OCI-LY3 (cell line): ENCODE data around the gene TNFRSF21.

Experiments
- H2AFZ ChIP-seq: fragments of 200-600, 300-600 bp; shearing (Covaris generic); 2 replicates; pipeline ENCODE4 v1.6.0; 2014; ENCODE audit warnings: antibody characterized with exemption, low read depth, low read length
- H3K27ac ChIP-seq: fragments of 200-600, 300-600 bp; sonication (generic); 2 replicates; pipeline ENCODE4 v1.5.1; 2014; ENCODE audit warnings: mild to moderate bottlenecking, low read length, moderate library complexity, mixed read lengths
- H3K27me3 ChIP-seq: fragments of 200-600, 300-600 bp; sonication (generic); 2 replicates; pipeline ENCODE4 v1.6.1; 2014; ENCODE audit warnings: low read depth, low read length, mixed read lengths
- H3K36me3 ChIP-seq: fragments of 200-600, 300-600 bp; sonication (generic); replicated peaks from 2 replicates; pipeline ENCODE3; 2014; ENCODE audit warnings: low read depth, low read length, mixed read lengths
- H3K4me1 ChIP-seq: fragments of 300-600, 200-600 bp; sonication (generic); 2 replicates; pipeline ENCODE4 v1.6.1; 2014; ENCODE audit warnings: low read length, mixed read lengths
- H3K4me2 ChIP-seq: fragments of 200-600, 300-600 bp; sonication (generic); 2 replicates; pipeline ENCODE4 v1.6.1; 2014; ENCODE audit warnings: low read length, mixed read lengths
- H3K4me3 ChIP-seq: fragments of 300-600, 200-600 bp; sonication (generic); 2 replicates; pipeline ENCODE4 v1.5.1; 2014; ENCODE audit warnings: antibody characterized with exemption, mild to moderate bottlenecking, low read length, moderate library complexity
- H3K79me2 ChIP-seq: fragments of 300-600, 200-600 bp; shearing (Covaris generic); 2 replicates; pipeline ENCODE4 v1.6.1; 2014; ENCODE audit warnings: mild to moderate bottlenecking, low read length, mixed read lengths
- H3K9ac ChIP-seq: fragments of 300-600, 200-600 bp; shearing (Covaris generic); 2 replicates; pipeline ENCODE4 v1.6.0; 2014; ENCODE audit warnings: mild to moderate bottlenecking, low read length, moderate library complexity
- H3K9me3 ChIP-seq: fragments of 200-600, 300-600 bp; shearing (Covaris generic); 2 replicates; pipeline ENCODE4 v1.6.1; 2014; ENCODE audit warnings: low read length, mixed read lengths; ENCODE audit not compliant: insufficient read depth
- H4K20me1 ChIP-seq: fragments of 200-600, 300-600 bp; sonication (generic); 2 replicates; pipeline ENCODE4 v1.6.1; 2016; ENCODE audit warnings: low read length, mixed read lengths; ENCODE audit not compliant: insufficient read depth
- EZH2phosphoT487 ChIP-seq: fragments of 200-600 bp; shearing (Covaris generic); IDR thresholded peaks from 2 replicates; pipeline ENCODE4 v1.6.1; 2018; ENCODE audit warnings: antibody characterized with exemption, mixed run types, low read depth
- TF ChIP-seq, protein P1 (sequence below): fragments of 200-600, 300-600 bp; sonication (generic); IDR thresholded peaks from 2 replicates; pipeline ENCODE4 v1.5.1; 2014; ENCODE audit warnings: antibody characterized with exemption, low read length, low read depth

The TNFRSF21 gene

DNA sequence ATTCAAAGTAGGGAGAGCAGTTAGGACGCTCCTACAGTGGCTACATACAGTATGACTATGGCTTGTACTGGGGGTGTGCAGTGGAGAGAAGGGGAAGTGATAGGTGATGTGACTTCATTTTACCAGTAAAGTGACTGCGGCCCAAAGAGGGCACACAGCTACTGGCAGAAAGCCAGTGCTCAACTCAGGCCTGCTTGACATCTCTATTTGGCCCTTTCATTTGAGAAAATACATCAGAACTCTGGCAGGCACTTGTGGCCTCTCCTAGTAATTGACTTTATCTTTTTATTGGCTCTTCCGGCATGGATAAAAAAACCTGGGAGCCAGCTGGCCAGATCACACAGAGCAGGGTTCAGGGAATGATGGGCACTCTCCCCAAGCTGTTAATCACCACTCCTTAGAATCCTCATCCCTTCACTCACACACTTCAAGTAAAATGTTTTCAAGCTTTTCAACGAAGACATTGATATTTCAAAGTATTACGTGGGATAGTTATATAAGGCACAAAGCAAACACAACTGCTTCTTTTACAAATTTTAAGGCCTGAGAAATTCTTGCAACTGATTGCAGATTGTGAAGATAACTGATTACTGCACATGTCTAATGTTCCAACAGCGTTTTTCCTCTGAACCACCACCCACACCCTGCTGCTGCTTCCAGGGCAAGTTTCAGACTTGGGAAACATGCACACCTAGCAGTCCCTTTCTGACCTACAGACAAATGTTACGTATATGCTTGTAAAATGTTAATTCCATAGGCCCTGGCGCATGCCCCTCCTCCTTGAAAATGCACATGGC lies 73.5 kb downstream of the TNFRSF21 start:
- H3K79me2 ChIP-seq: no peaks in the 10 kb centered on the region
- H3K4me2 ChIP-seq: peak overlapping the region; percentile 30
- no peaks in the 10 kb centered on the region for H4K20me1 ChIP-seq
- H3K9ac ChIP-seq: no peak overlapping the region
- H3K9me3 ChIP-seq: no peaks in the 10 kb centered on the region
- peaks cover 20% of the 10 kb centered on the region for H3K4me1 ChIP-seq
- TF ChIP-seq EZH2phosphoT487: no peak
- TF ChIP-seq, protein P1, sequence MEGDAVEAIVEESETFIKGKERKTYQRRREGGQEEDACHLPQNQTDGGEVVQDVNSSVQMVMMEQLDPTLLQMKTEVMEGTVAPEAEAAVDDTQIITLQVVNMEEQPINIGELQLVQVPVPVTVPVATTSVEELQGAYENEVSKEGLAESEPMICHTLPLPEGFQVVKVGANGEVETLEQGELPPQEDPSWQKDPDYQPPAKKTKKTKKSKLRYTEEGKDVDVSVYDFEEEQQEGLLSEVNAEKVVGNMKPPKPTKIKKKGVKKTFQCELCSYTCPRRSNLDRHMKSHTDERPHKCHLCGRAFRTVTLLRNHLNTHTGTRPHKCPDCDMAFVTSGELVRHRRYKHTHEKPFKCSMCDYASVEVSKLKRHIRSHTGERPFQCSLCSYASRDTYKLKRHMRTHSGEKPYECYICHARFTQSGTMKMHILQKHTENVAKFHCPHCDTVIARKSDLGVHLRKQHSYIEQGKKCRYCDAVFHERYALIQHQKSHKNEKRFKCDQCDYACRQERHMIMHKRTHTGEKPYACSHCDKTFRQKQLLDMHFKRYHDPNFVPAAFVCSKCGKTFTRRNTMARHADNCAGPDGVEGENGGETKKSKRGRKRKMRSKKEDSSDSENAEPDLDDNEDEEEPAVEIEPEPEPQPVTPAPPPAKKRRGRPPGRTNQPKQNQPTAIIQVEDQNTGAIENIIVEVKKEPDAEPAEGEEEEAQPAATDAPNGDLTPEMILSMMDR: no peak
- no peak overlapping the region for H3K27ac ChIP-seq
- peak overlapping the region; percentile 62; the same call in 1 of the 2 replicates for H2AFZ ChIP-seq
- peaks cover 5% of the 10 kb centered on the region for H3K36me3 ChIP-seq
- H3K27me3 ChIP-seq: no peaks in the 10 kb centered on the region
- H3K4me3 ChIP-seq: no peak overlapping the region

DNA sequence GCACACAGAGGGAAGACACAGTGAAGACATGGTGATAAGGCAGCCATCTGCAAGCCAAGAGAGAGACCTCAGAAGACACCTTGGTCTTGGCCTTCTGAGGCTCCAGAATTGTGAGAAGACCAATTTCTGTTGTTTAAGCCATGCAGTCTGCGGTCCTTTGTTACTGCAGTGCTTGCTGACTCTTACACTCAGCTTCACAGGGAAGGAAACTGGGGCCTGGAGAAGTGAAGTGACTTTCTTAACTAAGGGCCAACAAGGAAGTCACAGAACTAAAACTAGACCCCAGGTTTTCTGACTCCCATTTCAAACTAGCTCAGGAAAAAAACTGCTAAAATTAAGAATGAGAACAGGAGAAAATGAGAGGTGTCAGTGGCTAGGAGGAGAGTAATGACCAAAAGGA lies 74.3 kb downstream of the TNFRSF21 start:
- Histone ChIP-seq H3K4me2 (peak overlapping the region; percentile 30), H3K9ac (no peak overlapping the region), H2AFZ (peak overlapping the region; percentile 62; the same call in 1 of the 2 replicates), H3K4me3 (no peak overlapping the region), H3K36me3 (peaks cover 5% of the 10 kb centered on the region), H4K20me1 (no peaks in the 10 kb centered on the region), H3K4me1 (peaks cover 20% of the 10 kb centered on the region), H3K27me3 (no peaks in the 10 kb centered on the region), H3K9me3 (no peaks in the 10 kb centered on the region), H3K79me2 (no peaks in the 10 kb centered on the region), H3K27ac (0 out of 2 replicates have a peak overlapping the region, but pooled peaks have one; percentile 10)
- TF ChIP-seq, protein P1: no peak
- TF ChIP-seq EZH2phosphoT487: no peak

DNA sequence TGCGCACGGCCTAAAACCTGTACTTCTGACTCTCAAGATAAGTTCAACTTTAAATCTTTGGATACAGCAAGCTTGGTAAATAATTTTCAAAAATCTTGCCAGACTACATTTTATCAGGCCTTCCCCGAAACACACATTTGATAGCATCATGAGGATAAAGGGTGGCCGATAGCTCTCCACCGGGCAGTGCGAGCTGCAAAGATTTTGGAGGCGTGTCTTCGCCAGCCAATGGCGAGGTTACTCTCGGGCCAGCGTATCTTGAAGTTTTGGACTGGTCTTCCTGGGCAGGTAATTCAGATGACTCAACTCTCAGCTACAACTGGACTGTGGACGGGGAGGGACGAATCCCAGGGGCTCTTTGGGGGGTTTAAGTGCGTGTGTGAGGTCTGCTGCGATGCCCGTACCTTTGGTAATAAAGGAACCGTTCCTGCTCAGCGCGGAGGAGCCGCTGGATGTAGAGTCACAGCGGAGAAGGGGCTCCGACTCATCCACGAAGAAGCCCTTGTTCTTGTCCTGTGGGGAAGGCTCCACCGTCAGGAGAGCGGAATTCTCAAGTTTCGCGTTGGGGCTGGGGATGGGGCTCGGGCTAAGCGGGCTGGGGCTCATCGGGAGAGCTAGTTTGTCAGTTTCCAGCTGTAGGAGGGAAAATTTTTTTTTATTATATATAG lies 75.3 kb downstream of the TNFRSF21 start:
- H3K27me3 ChIP-seq: no peaks in the 10 kb centered on the region
- TF ChIP-seq EZH2phosphoT487: no peak
- TF ChIP-seq, protein P1: no peak
- H3K9me3 ChIP-seq: no peaks in the 10 kb centered on the region
- no peak overlapping the region for H3K27ac ChIP-seq
- H3K4me2 ChIP-seq: no peak overlapping the region
- H3K79me2 ChIP-seq: no peaks in the 10 kb centered on the region
- no peak overlapping the region for H3K9ac ChIP-seq
- peaks cover 20% of the 10 kb centered on the region for H3K4me1 ChIP-seq
- H4K20me1 ChIP-seq: no peaks in the 10 kb centered on the region
- no peak overlapping the region for H3K4me3 ChIP-seq
- peaks cover 5% of the 10 kb centered on the region for H3K36me3 ChIP-seq
- H2AFZ ChIP-seq: no peak overlapping the region

DNA sequence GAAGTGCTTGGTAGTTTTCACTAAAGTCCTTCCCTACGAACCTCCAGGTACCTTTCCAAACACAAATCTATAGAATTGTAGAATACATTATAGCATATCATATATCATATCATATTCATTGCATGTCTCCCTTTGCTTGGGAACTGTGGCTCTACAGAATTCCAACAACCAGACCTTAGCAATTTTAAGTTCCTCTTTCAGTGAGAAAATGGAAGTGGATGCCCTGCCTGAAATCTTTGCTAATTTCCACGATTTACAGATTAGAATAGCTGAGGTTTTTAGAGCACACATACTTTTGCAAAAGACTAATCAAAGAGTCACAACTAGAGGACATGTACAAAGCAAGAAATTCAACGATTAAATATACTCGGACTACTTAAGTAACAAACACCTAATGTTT lies 78.6 kb downstream of the TNFRSF21 start:
- no peak overlapping the region for H3K4me2 ChIP-seq
- H3K4me1 ChIP-seq: peaks cover 8% of the 10 kb centered on the region
- no peaks in the 10 kb centered on the region for H3K79me2 ChIP-seq
- no peaks in the 10 kb centered on the region for H4K20me1 ChIP-seq
- H2AFZ ChIP-seq: no peak overlapping the region
- no peak overlapping the region for H3K27ac ChIP-seq
- H3K9ac ChIP-seq: no peak overlapping the region
- no peaks in the 10 kb centered on the region for H3K9me3 ChIP-seq
- TF ChIP-seq, protein P1: no peak
- TF ChIP-seq EZH2phosphoT487: no peak
- no peaks in the 10 kb centered on the region for H3K27me3 ChIP-seq
- H3K36me3 ChIP-seq: peaks cover 5% of the 10 kb centered on the region
- no peak overlapping the region for H3K4me3 ChIP-seq
